HPDE6-E6E7 (cell line): ENCODE data around the gene HECTD4.
"Not testable (repeated sequence)": the region's sequence is repeated elsewhere in the genome, so short reads cannot be mapped to it uniquely, and the experiment has no call there.

Experiments
- DNase-seq: peaks from one replicate; pipeline ENCODE4 v3.0.0; 2011; ENCODE audit warnings: missing footprints; ENCODE audit errors: extremely low spot score

Gene HECTD4

DNA sequence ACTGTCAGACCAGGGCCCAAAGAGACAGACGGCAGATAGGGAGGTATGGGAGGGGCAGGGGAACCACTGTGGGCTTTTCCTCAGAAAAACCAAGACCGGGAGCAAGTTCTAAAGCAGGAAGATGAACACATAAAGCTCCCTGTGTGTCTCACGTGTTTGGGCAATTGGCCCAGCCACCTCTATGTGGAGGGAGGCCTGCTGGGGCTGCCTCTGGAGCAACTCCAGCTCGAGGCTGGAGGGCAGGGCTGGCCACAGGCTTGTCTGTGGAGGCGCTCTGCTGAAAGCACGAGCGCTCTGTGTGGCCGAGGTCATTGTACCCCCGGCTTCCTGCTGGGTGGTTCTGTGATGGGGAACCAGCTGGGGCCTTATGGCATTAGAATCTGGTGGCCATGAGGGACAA, 220.5 kb downstream of the HECTD4 start:
- no peak for DNase-seq

DNA sequence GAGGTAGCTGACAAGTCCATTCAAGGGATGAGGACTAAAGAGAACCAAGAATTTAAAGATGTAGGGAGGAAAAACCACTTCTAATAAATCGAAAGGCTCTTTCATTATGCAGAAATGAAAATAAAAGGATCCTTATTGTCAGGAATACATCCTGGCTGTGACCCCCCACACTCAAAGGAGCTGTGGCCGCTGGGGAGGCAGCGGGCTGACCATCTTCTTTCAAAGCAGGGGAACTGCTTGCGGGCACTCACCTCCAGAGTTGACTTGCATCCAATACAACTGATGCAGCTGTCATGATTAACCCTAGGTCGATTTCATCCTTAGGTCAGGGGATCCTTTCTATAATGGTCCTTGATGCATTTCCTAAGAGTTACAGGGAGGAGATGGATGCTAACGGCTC, 221.6 kb downstream of the HECTD4 start:
- DNase-seq, result no peak

DNA sequence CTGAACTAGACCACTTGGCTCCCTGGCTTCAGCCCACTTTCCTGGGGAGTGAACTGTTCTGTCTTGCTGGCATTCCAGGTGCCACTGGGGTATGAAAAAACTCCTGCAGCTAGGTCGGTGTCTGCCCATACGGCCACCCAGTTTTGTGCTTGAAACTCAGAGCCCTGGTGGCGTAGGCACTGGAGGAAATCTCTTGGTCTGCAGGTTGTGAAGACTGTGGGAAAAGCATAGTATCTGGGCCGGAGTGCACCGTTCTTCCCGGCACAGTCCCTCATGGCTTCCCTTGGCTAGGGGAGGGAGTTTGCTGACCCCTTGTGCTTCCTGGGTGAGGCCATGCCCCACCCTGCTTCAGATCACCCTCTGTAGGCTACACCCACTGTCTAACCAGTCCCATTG, 223.1 kb downstream of the HECTD4 start:
- DNase-seq, result no peak

DNA sequence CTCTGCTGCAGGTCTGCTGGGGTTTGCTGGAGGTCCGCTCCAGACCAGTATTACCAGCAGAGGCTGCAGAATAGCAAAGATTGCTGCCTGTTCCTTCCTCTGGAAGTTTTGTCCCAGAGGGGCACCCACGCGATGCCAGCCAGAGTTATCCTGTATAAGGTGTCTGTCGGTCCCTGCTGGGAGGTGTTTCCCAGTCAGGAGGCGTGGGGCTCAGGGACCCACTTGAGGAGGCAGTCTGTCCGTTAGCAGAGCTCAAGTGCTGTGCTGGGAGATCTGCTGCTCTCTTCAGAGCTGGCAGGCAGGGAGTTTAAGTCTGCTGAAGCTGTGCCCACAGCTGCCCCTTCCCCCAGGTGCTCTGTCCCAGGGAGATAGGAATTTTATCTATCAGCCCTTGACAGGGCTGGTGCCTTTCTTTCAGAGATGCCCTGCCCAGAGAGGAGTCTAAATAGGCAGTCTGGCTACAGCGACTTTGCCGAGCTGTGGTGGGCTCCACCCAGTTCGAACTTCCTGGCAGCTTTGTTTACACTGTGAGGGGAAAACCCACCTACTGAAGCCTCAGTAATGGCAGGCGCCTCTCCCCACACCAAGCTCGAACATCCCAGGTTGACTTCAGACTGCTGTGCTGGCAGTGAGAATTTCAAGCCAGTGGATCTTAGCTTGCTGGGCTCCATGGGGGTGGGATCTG, 223.6 kb downstream of the HECTD4 start:
- DNase-seq, result not testable (repeated sequence)

DNA sequence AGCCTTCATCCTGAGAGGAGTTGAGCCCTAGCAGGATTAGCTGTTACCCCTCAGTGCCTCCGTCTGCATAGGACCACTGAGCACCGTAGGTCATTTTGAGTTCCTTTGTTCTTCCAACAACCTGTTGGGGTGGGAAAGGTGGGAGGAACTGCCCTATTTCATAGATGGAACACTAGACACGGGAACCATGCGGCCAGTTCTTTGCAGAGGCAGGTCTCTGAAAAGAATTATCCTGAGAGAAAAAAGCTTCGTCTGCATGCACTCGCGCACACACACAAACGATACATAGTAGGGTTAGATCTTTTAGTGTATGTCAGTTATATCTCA, 228.4 kb downstream of the HECTD4 start:
- no peak for DNase-seq

DNA sequence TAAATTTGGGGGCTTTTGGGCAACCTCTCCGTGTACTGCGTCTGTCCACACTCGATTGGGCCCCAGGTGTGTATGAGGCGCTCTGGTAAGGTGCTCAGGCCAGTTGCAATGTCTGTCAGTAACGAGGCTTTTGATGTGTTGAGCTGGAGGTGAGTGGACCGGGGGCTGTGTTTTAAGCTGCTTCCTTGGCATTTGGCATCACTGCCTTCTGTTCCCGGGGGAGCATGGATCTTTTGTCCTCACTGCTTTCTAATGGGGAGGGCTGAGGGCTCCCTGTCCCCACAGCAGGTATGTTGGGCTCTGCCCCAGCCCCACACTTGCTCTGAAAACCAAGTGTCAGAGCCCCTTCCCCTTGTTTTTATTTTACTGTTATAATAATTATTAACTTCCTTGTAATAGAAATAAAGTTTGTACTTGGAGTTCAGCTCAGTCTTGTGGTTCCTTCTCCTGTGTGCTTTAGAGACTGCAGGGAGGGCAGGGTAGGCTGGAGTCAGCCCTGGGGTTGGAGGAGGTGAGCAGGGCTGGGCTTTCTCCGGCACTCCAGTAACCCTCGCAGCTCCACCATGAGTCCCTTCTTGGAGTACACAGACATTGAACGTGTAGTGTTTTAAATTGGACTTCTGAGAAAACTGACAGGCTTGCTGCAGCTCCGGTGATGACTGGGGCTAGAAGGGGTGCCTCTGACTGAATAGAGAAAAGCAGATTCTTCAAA, 228.9 kb downstream of the HECTD4 start:
- DNase-seq, result no peak

DNA sequence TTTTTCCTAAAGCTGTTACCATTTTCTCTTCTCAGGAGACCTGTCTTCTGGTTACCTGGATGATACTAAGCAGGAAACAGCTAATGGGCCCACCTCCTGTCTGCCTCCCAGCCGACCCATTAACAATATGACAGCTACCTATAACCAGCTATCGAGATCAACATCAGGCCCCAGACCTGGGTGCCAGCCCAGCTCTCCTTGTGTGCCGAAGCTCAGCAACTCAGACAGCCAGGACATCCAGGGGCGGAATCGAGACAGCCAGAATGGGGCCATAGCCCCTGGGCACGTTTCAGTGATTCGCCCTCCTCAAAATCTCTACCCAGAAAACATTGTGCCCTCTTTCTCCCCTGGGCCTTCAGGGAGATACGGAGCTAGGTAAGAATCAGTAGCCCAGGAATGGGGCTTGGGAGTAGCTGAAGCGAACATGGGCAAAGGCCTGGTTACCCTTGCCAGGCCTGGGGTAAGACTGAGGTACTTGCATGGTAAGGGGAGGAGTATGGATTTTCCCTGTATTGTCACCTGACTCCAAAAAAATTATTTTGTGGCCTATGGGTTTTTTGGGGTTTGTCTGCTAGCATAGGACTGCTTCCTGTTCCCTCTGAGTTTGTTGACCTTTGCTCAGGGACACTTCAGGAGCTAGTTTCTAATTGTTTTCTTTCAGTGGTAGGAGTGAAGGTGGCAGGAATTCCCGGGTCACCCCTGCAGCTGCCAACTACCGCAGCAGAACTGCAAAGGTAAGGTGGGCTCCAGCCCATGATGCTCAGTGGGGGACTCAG, 230.3 kb downstream of the HECTD4 start:
- DNase-seq, result no peak

DNA sequence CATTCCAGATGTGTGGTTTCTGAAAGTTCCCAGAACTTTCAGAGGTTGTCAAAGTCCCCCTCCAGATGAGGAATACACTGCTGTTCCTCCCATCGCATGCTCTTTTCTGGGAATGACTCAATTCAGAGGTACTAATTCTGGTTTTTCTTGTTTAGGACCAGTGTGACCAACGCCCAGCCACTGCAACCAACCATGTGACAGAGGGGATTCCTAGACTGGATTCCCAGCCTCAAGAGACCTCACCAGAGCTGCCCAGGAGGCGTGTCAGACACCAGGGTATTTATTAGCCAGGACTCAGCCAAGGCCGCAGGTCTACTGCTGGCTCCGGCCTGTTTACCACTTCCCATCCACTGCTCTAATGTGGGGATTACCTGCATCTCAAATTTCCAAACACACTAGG, 232.6 kb downstream of the HECTD4 start:
- DNase-seq, result peak; percentile 50

DNA sequence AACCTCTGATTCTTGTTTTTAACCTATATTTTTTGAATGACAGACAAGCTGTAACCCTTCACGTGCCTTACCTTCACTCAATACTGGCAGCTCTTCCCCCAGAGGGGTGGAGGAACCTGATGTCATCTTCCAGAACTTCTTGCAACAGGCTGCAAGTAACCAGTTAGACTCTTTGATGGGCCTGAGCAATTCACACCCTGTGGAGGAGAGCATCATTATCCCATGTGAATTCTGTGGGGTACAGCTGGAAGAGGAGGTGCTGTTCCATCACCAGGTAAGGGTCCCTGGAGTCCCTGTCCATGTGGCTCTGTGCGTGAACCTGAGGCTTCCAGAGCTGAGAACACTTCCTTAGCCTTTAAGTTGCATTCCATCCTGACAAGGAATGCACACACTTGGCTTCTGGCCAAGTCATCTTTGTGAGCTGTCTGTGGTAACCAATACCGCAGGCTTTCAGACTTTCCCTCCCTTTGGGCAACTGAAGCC, 234.2 kb downstream of the HECTD4 start:
- no peak for DNase-seq

DNA sequence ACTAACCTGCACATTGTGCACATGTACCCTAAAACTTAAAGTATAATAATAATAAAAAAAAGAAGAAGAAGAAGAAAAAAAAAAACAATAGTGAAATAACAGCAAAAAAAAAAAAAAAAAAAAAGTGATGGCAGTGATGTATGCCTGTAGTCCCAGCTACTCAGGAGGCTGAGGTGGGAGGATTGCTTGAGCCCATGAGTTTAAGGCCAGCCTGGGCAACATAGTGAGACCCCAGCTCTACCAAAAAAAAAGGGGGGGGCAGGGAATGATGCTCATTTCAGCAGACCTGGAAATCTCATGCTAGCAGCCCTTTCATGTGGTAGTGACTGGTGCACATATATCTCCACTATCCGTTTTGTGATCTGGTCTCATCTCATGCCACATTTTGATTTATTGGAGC, 236.1 kb downstream of the HECTD4 start:
- no peak for DNase-seq

DNA sequence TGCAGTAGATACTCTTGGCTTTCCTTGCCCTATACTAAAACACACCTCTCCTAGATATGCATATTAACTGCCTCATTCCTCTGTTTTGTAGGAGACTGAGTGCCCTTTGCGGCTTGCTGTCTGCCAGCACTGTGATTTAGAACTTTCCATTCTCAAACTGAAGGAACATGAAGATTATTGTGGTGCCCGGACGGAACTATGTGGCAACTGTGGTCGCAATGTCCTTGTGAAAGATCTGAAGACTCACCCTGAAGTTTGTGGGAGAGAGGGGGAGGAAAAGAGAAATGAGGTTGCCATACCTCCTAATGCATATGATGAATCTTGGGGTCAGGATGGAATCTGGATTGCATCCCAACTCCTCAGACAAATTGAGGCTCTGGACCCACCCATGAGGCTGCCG, 241.5 kb downstream of the HECTD4 start:
- no peak for DNase-seq

DNA sequence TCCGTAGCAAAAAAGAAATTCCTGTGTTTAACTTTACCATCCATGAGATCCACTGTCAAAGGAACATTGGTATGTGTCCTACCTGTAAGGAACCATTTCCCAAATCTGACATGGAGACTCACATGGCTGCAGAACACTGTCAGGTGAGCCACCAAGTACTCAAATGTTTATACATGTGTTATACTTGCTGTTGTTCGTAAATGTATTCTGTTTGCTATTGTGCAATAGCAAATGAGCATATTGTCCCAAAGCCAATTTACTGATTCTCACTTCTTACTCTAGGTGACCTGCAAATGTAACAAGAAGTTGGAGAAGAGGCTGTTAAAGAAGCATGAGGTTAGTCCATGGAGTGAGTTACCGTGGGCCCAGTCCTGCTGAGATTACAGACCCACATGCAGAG, 247.5 kb downstream of the HECTD4 start:
- no peak for DNase-seq

DNA sequence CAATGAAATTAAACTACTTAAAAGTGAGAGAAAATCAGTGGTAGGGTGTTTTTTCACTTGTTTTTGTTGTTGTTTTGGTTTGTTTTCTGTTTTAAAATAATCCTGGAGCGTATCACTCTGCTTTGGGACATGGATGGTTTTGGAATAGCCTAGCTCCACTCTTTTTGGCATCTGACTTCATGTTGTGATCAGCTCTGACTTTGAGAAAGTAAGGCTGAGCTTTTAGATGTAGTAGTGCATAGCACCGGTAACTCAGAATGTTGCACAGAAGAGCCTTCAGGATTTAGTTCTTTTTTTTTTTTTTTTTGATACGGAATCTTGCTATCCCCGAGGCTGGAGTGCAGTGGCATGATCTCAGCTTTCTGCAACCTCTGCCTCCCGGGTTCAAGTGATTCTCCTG, 248.8 kb downstream of the HECTD4 start:
- no peak for DNase-seq

DNA sequence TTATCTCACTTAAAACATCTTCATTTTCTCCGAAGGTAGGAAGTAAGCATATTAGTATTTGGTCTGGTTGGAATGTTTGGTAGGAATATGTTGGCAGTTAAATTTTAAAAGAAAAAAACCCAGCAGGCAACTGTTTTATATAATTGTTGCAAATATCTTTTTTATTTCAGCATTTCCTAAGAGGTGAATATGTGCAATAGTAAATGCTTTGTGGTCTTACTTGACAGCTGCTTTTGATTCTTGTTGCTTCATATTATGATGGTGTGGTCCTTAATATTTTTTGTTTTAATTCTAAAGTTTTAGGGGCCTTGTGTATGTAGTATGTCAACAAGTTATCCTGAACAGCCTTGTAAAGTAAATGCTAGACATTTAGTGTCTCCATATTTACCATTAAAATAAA, 250.5 kb downstream of the HECTD4 start:
- DNase-seq, result no peak

DNA sequence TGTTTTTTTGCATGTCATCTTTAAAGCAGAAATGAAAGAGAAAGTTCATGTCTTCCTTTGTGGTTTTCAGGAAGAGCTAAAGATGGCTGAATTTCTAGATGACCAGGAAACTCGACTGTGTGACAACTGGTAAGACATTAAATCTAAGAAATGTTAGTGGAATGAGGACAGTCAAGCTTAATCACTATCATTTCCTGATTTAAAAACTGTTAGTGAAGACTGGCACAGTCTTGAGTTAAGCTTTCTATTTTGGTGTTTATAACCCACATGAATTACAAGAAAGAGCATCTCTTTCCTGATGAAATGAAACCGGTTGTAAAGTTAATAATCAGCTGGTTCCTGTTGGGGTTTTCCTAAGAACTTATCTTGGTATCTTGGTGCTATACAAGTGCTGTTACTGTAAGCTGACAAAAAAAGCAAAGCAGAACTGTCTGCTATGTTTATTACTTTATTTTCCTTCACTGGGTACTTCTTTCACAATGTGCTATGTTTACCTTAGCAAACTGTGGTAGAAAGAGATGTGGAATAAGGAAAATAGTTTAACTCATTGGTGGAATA, 251.7 kb downstream of the HECTD4 start:
- no peak for DNase-seq

DNA sequence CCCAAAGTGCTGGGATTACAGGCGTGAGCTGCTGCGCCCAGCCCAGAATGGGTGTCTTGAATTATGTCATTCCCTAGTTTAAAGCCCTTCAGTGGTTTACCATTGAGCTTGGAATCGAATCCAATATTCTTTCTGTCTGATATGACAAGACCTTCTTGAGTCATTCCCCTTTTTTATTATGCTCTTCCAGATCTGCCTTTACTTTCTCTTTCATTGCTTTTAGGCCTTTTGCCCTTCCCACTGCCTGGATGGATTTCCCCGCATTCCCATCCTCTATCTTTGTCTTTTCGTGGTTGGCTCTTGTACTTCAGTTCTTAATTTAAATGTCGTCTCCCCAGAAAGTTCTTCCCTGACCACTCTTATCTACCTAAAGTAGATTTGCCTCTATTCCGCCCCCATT, 255.3 kb downstream of the HECTD4 start:
- DNase-seq, result no peak

DNA sequence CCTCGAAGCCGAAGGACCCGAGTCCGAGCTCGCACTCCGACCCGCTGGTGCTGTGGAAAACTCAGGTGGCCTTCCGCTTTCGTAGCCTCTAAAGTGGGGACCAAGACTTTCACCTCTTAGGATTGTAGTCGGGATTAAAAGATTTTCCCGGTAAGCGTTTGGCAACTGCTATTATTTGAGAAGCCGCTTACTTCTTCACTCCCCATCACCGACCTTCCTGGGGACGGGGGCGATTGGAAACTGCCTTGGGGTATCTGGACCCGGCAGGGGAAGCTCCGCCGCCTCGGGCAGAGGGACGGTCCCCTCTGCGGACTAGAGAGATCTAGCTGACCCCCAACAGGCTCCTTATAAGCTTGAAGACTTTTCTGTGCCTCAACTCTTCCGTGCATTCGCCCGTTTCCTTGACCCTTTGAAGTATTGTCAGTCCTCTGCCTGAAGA, 256.2 kb downstream of the HECTD4 start:
- DNase-seq, result no peak

DNA sequence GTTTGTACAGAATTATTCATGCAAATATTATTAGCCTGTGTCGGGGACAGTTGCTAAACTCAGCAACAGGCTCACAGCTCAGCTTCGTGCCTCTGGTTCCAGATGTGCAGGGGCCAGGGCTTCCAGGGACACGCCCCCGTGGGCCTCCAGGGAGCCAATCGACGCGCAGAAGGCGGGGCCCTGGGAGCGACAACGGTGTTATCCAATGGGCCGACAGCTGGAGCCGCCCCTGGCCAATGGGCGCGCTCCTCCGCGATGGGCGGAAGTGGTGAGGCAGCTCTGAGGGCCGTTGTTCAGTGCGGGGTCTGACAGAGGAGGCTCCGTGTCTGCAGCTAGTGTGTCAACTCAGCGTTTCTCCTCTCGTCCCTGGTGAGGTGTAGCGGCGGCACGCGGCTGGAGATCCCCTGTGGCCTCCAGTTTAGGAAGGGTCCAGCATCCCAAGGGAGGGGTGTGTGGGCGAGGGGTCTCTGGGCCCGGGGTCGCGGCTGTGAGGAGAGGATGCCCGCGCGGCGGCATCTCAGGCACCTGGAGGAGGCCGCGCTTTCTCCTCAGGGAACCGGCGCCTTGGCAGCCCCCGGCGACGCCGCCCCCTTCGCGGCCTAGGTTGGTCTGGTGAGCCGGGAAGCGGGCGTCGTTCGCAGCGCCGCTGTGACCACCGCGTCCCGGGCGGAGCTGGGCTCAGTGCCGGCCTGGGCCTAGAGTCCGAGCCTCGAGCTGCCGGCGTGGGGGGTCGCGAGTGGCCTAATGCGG, 256.8 kb downstream of the HECTD4 start, which contains the start of gene TRAFD1:
TRAFD1 (plus strand) TSS at position 311 of the 750 bp plus-strand sequence. CDS start 4,963 bp downstream, outside the sequence.
- peak; percentile 99 for DNase-seq

DNA sequence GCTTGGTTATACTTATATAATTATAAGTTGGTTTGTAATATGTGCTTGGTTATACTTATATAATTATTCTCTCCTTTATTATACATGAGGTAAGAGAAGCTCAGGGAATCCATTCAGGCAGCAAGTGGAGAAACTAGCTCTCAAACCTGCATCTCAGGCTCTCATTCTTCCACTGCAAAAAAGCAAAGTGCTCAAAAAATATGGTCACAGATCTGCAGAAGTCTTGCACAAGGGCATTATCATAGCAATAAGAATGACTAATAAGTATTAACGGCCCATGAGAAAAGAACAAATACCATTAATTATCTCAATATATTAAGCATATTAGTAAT, 257.3 kb downstream of the HECTD4 start:
- no peak for DNase-seq

DNA sequence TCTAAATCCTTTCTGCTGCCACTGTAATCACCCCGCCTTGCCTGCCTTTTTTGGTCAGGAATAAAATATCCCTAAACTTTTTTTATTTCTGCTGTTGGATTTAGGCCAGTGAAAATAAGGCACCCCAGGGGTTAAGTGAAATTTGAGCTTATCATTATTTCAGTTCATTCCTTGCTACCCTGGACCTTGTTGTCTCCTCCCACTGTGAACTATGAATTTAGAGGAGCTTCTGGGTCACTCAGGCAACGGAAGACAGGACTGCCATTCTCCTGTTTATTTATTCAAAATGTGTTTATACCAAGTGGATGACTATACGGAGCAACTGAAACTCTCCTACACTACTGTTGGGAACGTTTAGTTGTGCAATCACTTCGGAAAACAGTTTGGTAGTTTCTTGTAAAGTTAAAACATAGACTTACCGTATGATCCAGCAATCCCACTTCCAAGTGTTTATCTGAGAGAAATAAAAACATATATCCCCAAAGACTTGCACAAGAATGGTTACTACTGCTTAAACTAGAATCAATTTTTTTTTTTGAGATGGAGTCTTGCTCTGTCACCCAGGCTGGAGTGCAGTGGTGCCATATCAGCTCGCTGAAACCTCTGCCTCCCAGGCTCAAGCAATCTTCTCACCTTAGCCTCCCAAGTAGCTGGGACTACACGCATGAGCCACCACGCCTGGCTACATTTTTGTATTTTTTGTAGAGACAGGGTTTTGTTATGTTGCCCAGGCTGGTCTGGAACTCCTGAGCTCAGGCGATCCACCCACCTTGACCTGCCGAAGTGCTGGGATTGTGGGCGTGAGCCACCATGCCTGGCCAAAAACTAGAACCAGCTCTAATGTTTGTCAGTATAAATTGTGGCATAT, 259.2 kb downstream of the HECTD4 start:
- no peak for DNase-seq
